LNCaP clone FGC (cell line): ENCODE results near the gene MACROH2A1.

Source experiments
- DNase-seq: peaks from one replicate; pipeline ENCODE4 v3.0.0-alpha.2; 2011; ENCODE audit warnings: low read depth
- H3K4me3 ChIP-seq: 2 replicates; pipeline ENCODE4 v1.5.1; 2011; ENCODE audit warnings: mild to moderate bottlenecking, low read depth, low read length, control low read depth
- CTCF ChIP-seq: IDR thresholded peaks from 2 replicates; pipeline ENCODE4 v1.5.1; 2012; ENCODE audit warnings: mild to moderate bottlenecking; ENCODE audit not compliant: control insufficient read depth, insufficient read depth; ENCODE audit errors: extremely low read depth

MACROH2A1 gene

GRCh38 chr5:135362102-135362501 is 36.9 kb downstream of the MACROH2A1 start:
- H3K4me3 ChIP-seq, result no peak overlapping the region
- TF ChIP-seq CTCF, result no peak
- DNase-seq, result no peak

DNA sequence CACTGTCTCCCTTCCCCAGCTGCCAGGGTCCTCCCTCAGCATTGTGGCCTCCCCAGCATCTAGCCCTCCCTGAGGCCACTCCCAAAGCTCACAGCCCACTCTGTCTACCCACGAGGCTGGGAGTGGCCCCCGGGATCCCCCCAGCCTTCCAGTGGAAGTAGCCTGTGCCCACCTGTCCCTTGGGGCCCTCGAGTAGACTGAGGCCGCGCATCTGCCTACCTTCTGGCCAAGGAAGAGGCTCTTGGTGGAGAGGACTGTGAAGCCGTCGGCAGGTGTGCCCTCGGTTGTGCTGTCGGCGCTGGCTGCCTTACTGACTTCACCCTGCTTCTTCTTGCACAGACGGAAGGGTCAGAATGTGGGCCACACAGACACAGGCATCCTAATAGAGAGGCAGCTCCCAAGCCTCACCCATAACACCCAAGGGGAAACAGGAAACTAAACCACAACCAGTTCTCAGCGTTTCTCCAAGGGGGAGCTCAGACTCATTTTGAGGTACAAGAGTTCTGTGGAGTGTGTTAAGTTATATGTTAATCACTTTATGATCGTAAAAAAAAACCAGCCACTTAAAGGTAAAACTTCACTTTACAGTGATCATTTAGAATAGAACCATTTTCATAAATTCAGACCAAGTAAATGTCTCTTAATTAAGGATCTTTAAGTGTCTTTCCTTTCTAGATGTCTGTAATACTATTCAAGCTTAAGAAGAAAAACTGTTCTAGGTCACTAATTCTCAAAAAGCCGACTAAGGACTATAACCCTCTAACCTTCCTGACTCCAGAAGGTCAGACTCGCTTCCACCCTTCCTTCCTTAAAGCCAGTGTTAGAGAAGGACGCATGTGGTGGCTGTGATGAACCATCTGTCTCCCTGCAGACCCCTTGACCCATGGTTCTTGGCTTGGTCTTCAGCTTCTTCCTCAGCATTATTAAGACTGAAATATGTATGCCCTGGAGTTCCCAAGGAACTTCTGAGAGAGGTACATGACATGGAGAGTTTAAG is 38.5 kb downstream of the MACROH2A1 start:
- DNase-seq, result no peak
- no peak overlapping the region for H3K4me3 ChIP-seq
- no peak for TF ChIP-seq CTCF

GRCh38 chr5:135359374-135360165 is 39.5 kb downstream of the MACROH2A1 start:
- no peak overlapping the region for H3K4me3 ChIP-seq
- DNase-seq, result no peak
- no peak for TF ChIP-seq CTCF

DNA sequence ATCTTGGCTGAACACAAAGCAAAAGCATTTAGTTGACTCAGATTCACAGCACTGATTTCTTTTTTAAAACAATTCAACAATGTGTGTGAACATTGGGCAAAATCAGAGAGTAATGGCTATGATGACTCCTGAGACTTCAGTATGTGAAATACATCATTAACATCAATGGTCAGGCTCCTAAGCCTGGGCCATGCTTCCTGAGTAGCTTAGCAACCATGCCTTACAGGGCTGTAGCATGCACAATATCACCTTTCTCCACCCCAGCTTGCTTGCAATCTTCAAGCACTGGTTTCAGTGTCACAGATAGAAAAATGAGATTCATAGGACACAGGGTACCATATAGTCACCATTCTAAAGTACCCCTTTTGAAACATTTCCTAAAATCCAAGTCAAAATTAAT is 41.3 kb downstream of the MACROH2A1 start:
- H3K4me3 ChIP-seq, result no peak overlapping the region
- no peak for DNase-seq
- no peak for TF ChIP-seq CTCF

- TF ChIP-seq CTCF, result no peak
- no peak for DNase-seq
- H3K4me3 ChIP-seq, result no peak overlapping the region
Measured at GRCh38 chr5:135356522-135357318, 42.3 kb downstream of the MACROH2A1 start.

DNA sequence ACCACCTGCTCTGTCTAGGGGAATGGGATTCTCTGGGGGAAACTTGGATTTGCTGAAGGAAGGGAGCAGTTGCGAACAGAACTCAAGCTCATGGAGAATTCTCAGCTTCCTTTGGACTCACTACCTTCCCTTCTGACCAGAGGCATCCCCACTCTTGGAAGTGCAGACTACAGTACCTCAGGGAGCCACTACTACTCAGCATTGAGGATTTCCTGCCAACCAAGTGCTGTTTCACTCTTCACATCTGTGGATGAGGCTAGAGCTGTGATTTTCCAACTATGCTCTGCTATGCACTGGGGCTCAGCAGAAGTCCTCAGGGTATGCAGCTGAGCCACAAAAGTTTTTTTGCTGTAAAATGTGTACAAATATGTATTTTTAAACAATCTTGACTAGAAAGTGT is 43.9 kb downstream of the MACROH2A1 start:
- no peak overlapping the region for H3K4me3 ChIP-seq
- no peak for DNase-seq
- TF ChIP-seq CTCF, result no peak
